GM23248 (cell line): ENCODE results near the gene AP1M2.

Experiments used
- EZH2 ChIP-seq: fragments of 200-600 bp; sonication (generic); IDR thresholded peaks from 2 replicates; pipeline ENCODE4 v1.6.1; 2018; ENCODE audit warnings: antibody characterized with exemption, mild to moderate bottlenecking; ENCODE audit not compliant: insufficient read depth, poor library complexity, severe bottlenecking
- EZH2phosphoT487 ChIP-seq: fragments of 200-600 bp; sonication (generic); IDR thresholded peaks from 2 replicates; pipeline ENCODE4 v1.6.1; 2018; ENCODE audit warnings: antibody characterized with exemption, moderate library complexity, mild to moderate bottlenecking, low read depth; ENCODE audit not compliant: insufficient read depth

DNA sequence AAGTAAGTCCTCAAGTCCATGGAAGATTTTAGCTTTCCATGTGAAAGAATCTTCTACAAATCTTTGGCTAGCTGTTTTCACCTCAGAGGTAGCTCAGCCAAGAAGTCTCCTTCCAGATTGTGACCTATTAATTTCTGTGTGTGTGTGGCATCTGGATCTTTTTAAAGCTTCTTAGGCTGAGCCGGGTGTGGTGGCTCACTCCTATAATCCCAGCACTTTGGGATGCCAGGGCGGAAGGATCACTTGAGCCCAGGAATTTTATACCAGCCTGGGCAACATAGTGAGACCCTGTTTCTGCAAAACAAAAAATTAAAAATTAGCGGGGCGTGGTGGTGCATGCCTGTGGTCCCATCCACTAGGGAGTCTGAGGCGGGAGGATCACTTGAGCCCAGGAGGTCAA is 24.8 kb upstream of the AP1M2 start:
- TF ChIP-seq EZH2phosphoT487 (no peak), EZH2 (no peak)
